Suprapubic skin (tissue), 4 donors: ENCODE results near the gene CASQ1. TPM values are rescaled to one million over a fixed set of nuclear protein-coding genes. Genes with fewer than 3 reads are reported as not detected.

Experiments
- DNase-seq, 2 donors: peaks; one replicate each; pipeline ENCODE4 v3.0.0-alpha.2; 2019; ENCODE audit warnings: low spot score in 2 of 2
- H3K27ac ChIP-seq: fragments of 200-600 bp; sonication (generic); one replicate; pipeline ENCODE4 v1.5.1; 2019
- H3K27me3 ChIP-seq: fragments of 200-600 bp; sonication (generic); one replicate; pipeline ENCODE4 v1.5.1; 2019
- H3K36me3 ChIP-seq: fragments of 200-600 bp; sonication (generic); one replicate; pipeline ENCODE4 v1.5.1; 2019
- H3K4me1 ChIP-seq: fragments of 200-600 bp; sonication (generic); one replicate; pipeline ENCODE4 v1.5.1; 2019
- H3K4me3 ChIP-seq: fragments of 200-600 bp; sonication (generic); one replicate; pipeline ENCODE4 v1.5.1; 2019; ENCODE audit warnings: mild to moderate bottlenecking
- H3K9me3 ChIP-seq: fragments of 200-600 bp; sonication (generic); one replicate; pipeline ENCODE4 v1.5.1; 2019
- EP300 ChIP-seq: sonication (generic); formaldehyde crosslinking; IDR thresholded peaks from one replicate; pipeline ENCODE4 v1.6.1; 2017; ENCODE audit warnings: antibody characterized with exemption
- POLR2A ChIP-seq, 2 donors: fragments of 450-650 bp; IDR thresholded peaks; one replicate each; pipeline ENCODE4 v1.6.1; 2017; ENCODE audit warnings: antibody characterized with exemption in 2 of 2, mild to moderate bottlenecking in 2 of 2, moderate library complexity in 2 of 2
- POLR2AphosphoS5 ChIP-seq, 3 donors: sonication (generic); formaldehyde crosslinking; IDR thresholded peaks; one replicate each; pipeline ENCODE4 v1.6.1; 2017; ENCODE audit warnings: antibody characterized with exemption in 3 of 3
- WGBS: methylation state at CpG from one replicate; pipeline ENCODE4 v1.1.5; 2018; 5-methylcytosine and 5-hydroxymethylcytosine counted together
- total RNA-seq, 4 donors: library from RNA; depleted of rRNA; stranded (reverse); fragments of >200 nt; gene quantifications; one replicate each; pipeline ENCODE4 v1.1.0, GENCODE V29; 2016
- TF ChIP-seq, protein P1 (sequence below), 2 donors: fragments of 200-600 bp in 1 of 2; fragments of 450-650 bp in 1 of 2; sonication (generic) in 1 of 2; IDR thresholded peaks; one replicate each; pipeline ENCODE4 v1.5.1; 2016 to 2019; ENCODE audit warnings: antibody characterized with exemption in 2 of 2, mild to moderate bottlenecking in 1 of 2, moderate library complexity in 1 of 2

The CASQ1 gene
- total RNA-seq = not detected

DNA sequence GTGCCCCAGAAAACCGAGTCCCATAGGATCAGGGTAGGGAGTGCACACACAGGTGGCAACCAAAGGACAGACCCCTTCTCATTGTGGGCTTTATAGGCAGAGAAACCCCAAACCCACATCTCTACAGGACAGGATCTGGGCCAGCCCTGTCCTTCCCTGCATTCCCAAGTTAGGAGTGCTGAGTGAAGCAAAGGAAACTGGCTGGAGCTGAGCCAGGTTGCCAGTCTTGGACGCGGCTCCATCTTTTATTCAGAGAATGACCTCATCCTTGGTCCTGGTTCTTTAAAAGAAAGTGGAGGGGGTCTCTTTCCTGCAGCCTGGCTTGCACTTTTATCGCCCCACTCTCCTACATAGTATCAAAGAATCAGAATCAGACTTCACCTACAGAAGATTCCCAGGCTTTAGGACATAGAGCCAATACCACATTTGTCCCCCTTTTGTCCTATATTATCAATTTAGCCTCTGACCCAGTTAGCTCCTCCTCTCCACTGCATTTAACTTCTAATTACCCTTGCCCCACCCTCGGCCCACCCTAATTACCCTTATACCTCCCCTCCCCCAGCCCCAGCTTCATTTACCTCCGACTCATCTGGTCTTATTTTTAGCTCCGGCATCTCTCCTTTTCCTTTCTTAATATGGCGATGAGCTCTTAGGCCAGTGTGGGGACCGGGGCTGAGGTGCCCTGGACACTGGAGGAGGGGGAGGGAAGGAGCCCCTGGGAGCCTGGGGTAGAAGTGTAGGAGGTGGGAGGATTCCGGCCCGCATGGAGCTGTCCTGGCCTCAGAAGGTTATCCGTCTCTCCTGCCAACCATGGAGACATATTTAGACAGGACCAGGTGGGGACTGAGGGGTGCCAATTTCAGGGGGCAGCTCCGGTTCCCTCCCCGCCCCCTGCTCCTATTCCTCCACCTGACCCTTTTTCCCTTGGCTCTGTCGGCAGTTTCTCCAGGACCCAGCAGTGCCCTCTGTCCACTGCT, at the start of gene CASQ1:
Gene CASQ1, plus strand, starts transcription at position 927 of the 977 bp plus-strand sequence. CDS start 177 bp downstream, outside the sequence.
- Histone ChIP-seq H3K4me3 (no peak within 1 kb of the TSS), H3K36me3 (no peaks in the 10 kb centered on the region), H3K27ac (no peak within 1 kb of the TSS), H3K27me3 (no peaks in the 10 kb centered on the region), H3K9me3 (no peaks in the 10 kb centered on the region), H3K4me1 (peaks cover 18% of the 10 kb centered on the region)
- TF ChIP-seq POLR2AphosphoS5 (IDR thresholded peaks at IDR 0.05) (no peak), POLR2A (IDR thresholded peaks at IDR 0.05) (no peak), EP300 (no peak)
- TF ChIP-seq, protein P1, sequence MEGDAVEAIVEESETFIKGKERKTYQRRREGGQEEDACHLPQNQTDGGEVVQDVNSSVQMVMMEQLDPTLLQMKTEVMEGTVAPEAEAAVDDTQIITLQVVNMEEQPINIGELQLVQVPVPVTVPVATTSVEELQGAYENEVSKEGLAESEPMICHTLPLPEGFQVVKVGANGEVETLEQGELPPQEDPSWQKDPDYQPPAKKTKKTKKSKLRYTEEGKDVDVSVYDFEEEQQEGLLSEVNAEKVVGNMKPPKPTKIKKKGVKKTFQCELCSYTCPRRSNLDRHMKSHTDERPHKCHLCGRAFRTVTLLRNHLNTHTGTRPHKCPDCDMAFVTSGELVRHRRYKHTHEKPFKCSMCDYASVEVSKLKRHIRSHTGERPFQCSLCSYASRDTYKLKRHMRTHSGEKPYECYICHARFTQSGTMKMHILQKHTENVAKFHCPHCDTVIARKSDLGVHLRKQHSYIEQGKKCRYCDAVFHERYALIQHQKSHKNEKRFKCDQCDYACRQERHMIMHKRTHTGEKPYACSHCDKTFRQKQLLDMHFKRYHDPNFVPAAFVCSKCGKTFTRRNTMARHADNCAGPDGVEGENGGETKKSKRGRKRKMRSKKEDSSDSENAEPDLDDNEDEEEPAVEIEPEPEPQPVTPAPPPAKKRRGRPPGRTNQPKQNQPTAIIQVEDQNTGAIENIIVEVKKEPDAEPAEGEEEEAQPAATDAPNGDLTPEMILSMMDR (IDR thresholded peaks at IDR 0.05) = no peak
- DNase-seq = no peak
- 63% methylated on average over 15 of the region's 15 CpGs for WGBS

DNA sequence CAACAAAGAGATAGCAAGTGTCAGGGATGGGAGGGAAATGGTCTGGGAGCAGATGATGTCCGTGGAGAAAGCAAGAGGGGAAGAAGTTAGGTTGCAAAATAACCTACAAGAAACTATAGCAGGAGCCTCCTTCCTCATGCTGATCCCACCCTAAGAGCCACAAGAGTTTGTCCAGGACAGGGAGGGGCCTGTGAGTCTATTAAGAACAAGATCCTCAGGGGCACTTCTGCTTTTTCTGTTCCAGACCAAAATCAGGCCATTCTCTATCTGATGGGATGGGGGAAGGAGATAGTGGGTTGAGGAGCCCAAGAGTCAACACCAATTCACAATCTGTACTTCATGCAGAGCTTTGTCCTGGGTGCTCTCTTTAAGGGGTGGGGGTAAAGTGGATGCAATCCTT, 46.7 kb upstream of the CASQ1 start:
- no peaks in the 10 kb centered on the region for H3K27me3 ChIP-seq
- WGBS = 32% methylated on average over 1 of the region's 1 CpG
- H3K4me3 ChIP-seq = no peak overlapping the region
- H3K27ac ChIP-seq = no peak overlapping the region
- TF ChIP-seq POLR2A (IDR thresholded peaks at IDR 0.05) (no peak), POLR2AphosphoS5 (IDR thresholded peaks at IDR 0.05) (no peak)
- TF ChIP-seq, protein P1 (IDR thresholded peaks at IDR 0.05) = no peak
- peak in 1 of 2 donors; percentile 9 for DNase-seq
- H3K9me3 ChIP-seq = no peaks in the 10 kb centered on the region
- no peaks in the 10 kb centered on the region for H3K36me3 ChIP-seq
- H3K4me1 ChIP-seq = no peaks in the 10 kb centered on the region

DNA sequence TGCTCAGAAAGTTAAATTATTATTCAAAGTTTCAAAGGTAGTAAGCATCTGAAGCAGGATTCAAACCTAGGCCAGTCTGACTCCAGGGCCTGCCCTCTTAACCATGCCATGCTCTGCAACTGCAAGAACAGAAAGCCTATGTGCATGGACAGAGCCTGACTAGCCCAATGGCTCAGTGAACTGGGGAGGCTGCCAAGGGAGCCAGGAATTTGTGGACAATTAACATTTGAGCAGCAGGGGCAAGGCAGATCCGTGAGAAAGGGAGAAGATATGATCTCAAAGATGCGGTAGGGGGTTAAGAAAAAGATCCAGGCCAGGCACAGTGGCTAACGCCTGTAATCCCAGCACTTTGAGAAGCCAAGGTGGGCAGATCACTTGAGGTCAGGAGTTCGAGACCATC, 45.5 kb upstream of the CASQ1 start:
- Histone ChIP-seq H3K4me3 (no peak overlapping the region), H3K27me3 (no peaks in the 10 kb centered on the region), H3K36me3 (no peaks in the 10 kb centered on the region), H3K4me1 (peaks cover 4% of the 10 kb centered on the region), H3K9me3 (no peaks in the 10 kb centered on the region), H3K27ac (no peak overlapping the region)
- TF ChIP-seq POLR2A (IDR thresholded peaks at IDR 0.05) (no peak), POLR2AphosphoS5 (IDR thresholded peaks at IDR 0.05) (no peak)
- DNase-seq = peak in 1 of 2 donors; percentile 15
- 63% methylated on average over 4 of the region's 4 CpGs for WGBS

DNA sequence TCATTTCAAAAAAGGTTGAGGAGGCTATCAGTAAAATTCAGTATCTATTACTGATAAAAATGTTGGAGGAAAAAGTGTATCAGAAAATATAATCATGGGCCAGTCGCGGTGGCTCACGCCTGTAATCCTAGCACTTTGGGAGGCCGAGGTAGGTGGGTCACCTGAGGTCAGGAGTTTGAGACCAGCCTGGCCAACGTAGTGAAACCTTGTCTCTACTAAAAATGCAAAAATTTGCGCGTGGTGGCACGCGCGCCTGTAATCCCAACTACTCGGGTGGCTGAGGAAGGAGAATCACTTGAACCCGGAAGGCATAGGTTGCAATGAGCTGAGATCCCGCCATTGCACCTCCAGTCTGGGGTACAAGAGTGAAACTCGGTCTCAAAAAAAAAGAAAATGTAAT, 44.3 kb upstream of the CASQ1 start:
- no peaks in the 10 kb centered on the region for H3K27me3 ChIP-seq
- no peaks in the 10 kb centered on the region for H3K9me3 ChIP-seq
- no peak overlapping the region for H3K4me3 ChIP-seq
- TF ChIP-seq EP300 = no peak
- no peak for TF ChIP-seq POLR2AphosphoS5 (IDR thresholded peaks at IDR 0.05)
- TF ChIP-seq, protein P1 (IDR thresholded peaks at IDR 0.05) = no peak
- no peak for TF ChIP-seq POLR2A (IDR thresholded peaks at IDR 0.05)
- 93% methylated on average over 14 of the region's 14 CpGs for WGBS
- DNase-seq = peak in 1 of 2 donors; percentile 0
- peaks cover 4% of the 10 kb centered on the region for H3K4me1 ChIP-seq
- no peaks in the 10 kb centered on the region for H3K36me3 ChIP-seq
- no peak overlapping the region for H3K27ac ChIP-seq

DNA sequence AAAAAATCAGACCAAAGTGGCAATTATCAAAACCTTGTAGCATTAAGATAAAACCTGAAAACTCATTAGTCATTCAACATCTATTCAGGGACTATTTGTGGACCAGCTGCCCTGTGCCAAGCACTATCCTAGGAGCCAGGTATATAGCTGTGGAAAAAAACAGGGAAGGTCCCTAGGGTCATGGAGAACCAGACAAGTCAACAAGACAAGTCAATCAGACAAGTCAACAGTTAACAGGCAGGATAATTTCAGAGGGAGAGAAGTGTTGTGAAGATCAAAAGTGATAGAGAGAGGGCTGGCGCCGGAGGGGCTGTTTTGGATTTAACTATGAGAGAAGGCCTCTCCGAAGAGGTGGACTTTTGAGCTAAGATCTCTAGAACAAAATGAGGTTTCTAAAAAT, 42.3 kb upstream of the CASQ1 start:
- no peaks in the 10 kb centered on the region for H3K27me3 ChIP-seq
- TF ChIP-seq POLR2AphosphoS5 (IDR thresholded peaks at IDR 0.05) = no peak
- TF ChIP-seq, protein P1 (IDR thresholded peaks at IDR 0.05) = no peak
- no peak for TF ChIP-seq POLR2A (IDR thresholded peaks at IDR 0.05)
- TF ChIP-seq EP300 = no peak
- no peaks in the 10 kb centered on the region for H3K9me3 ChIP-seq
- no peak overlapping the region for H3K4me3 ChIP-seq
- peaks cover 4% of the 10 kb centered on the region for H3K4me1 ChIP-seq
- WGBS = 87% methylated on average over 3 of the region's 3 CpGs
- no peaks in the 10 kb centered on the region for H3K36me3 ChIP-seq
- H3K27ac ChIP-seq = no peak overlapping the region
- DNase-seq = no peak
